M059J (cell line): ENCODE data around the gene TNS3. TPM values are rescaled to one million over a fixed set of nuclear protein-coding genes. Genes with fewer than 3 reads are reported as not detected.

Source experiments
- DNase-seq: peaks from one replicate; pipeline ENCODE4 v3.0.0-alpha.2; 2012; ENCODE audit warnings: low read depth
- total RNA-seq: library from RNA; depleted of rRNA; stranded (reverse); fragments of >200 nt; shearing (Covaris generic); gene quantifications from 2 replicates; pipeline ENCODE4 v1.2.3, GENCODE V29; 2014

TNS3 gene
- total RNA-seq, 1 experiment from 2014 or later, result 115 TPM

DNA sequence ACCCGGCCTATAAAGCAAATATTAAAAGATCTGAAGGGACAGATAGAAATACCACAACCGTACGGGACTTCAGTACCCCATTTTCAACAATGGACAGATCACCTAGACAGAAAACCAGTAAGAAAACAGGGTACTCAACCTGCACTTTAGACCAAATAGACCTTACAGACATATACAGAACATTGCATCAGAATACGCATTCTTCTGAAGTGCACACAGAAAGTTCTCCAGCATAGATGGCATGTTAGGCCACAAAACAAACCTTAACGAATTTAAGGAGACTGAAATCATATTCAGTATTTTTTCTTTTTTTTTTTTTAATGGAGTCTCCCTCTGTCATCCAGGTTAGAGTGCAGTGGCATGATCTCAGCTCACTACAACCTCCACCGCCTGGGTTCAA is 151.5 kb downstream of the TNS3 start:
- no peak for DNase-seq

DNA sequence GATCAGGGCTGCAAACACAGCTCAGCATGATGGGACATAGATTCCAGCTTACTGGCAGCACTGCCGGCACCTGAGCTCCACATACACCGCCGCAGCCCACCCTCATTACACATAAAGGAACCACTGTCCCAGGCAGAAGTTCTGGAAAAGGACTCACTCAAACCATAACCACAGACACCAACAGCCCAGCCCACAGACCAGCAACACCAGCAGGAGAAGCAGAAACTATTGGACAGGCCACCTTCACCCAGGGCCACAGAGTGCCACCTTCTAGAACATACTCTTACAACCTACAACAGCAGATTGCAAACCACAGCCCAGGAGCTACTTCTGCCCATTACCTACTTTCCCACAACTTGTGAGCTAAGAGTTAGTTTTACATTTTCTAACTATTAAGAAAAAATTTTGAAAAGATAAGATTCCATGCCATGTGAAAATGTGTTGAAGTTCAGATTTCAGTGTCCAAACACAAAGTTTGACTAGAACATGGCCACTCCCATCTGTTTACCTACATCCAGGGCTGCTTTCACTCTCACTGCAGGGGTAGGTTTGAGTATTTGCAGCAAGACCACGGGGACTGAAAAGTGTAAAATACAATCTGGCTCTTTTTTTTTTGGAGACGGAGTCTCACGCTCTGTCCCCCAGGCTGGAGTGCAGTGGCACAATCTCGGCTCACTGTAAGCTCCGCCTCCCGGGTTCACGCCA is 153.0 kb downstream of the TNS3 start:
- no peak for DNase-seq

- DNase-seq, result no peak
Observed at GRCh38 chr7:47428052-47428767, 153.7 kb downstream of the TNS3 start.

DNA sequence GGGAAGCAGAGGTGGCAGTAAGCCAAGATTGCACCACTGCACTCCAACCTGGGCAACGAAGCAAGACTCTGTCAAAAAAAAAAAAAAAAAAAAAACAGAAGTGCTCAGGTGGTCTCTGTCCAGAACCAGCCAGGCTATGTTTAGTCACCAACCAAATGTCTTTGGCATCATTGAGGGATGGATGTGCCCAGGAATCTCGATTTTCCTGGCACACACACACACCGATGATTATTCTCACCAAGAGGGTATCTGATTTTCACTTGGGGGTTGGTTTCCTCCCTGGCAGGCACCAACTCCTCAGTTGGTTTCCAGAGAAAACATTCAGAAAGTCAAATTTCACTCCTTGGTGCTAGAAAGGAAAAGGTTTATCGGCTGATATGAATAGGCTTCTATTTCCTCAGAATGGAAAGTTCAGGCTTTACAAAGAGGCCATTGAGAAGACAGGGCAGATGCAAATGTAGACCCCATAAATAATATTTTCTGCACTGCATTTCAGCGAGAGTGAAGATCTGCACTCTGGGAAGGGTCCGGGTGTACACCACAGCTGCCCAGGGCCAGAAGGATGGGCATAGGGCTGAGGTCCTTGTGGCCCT is 154.8 kb downstream of the TNS3 start:
- no peak for DNase-seq

DNA sequence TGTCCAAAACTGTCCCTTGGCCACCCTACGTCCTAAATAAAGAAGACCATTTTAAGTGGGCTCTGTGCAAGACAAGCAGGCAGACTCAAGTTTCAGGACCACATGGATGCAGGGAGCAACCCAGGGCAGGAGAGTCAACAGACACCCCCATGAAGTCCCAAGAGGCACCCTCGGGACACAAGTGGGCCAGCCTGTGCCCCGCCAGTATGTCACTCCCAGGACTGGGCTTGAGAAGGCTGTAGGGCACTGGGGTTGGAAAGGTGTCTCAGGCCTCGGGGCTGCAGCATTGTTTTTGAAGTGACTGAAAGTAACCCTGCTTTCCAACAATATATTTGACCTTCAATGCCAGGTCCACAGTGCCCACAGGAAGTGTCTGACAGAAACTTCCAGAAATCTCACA is 157.4 kb downstream of the TNS3 start:
- DNase-seq, result no peak

GRCh38 chr7:47423196-47423595 is 158.7 kb downstream of the TNS3 start:
- DNase-seq, result no peak

GRCh38 chr7:47422611-47423010 is 159.3 kb downstream of the TNS3 start:
- peak; percentile 31 for DNase-seq

DNA sequence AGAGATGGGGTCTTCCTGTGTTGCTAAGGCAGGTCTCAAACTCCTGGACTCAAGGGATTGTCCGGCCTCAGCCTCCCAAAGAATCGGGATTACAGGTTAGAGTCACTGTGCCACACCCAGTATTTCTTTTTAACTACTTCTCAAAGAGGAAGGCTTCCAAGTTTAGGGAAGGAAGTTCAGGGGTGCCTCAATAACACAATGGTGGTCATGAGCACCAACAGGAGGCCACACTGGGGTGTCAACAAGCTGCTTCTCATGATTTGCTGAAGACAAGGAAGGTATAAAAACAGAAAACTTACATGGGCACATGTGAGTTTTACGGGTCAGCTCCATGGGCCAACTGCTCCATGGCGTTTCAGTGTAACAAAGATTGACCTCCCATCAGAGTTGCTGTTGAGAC is 160.5 kb downstream of the TNS3 start:
- no peak for DNase-seq

- DNase-seq, result no peak
Observed at GRCh38 chr7:47420122-47420780, 161.7 kb downstream of the TNS3 start.

- DNase-seq, result no peak
Observed at GRCh38 chr7:47419471-47419870, 162.4 kb downstream of the TNS3 start.

DNA sequence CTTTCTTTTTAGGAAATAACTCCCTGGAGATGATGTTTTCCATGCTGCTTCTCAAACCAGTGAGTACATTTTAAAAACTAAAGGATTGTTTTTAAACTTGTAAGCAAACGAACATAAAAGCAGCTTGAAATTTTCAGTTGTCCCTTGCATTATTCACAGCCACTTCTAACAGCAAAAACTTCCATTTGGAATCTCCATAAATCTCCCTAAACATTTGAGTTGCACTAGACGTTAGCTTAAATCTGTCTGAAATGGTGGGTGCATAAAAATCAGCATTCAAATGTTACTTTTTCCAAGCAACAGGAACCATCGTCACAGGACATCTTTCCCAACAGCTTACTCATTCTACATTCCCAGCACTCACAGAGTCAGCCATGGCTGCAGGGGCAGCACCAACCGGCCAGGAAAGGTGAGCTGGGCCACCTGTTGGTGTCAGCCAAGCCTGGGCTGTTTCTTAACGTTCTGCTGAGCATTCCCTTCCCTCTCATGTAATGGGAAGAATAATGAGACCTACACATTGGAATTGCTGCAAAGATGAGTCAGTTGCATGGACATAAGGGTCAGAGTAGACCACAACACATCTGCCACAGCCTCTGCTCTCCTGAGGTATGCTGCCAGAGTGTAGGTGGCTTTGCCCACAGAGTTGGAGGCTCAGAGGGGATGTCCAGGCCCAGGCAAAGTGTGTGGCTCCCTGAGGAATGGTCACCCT is 163.2 kb downstream of the TNS3 start:
- peak; percentile 66 for DNase-seq

DNA sequence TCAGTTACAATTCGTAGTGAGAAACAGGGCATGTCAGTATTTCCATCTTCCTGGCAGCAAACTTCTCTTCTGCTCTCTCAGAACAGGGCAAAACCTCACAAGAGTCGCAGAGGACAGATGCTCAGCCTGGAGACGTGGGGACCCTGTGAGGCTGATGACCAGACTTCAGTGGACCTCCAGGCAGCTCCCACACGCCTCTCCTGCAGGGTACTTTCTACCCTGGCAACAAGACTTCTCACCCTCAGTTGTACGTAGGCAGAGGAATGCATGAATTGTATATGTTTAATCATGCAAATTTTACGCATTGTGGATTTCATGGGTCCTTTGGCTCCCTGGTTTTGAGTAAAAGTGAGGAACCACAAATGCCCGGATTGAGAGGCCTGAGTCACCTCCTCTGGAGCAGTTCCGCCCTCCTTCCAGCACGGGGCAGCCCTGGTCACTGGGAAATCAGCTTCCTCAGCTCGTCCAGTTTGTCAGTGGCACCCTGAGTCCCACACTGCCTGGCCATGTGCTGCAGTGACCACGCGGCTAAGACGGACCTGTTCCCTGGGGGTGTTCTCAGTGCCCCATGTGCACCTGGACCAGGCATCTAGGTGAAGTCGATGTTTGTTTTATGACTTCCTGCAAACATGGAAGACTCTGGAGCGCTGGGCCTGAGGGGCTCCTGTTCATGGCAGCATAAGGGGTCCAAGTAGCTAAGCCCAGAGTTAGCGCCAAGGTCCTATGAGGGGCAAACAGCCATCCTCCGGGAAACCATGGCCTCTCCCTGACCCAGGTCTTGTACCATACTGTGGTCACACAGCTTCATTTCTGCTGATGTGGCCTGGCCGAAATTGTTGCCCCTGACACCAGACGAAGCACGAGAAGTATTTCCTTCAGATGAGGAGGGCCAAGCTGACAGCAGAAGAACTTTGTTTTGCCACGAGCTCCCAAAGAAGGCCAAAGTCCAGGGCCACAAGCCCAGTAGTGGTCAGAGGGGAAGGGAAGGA is 165.1 kb downstream of the TNS3 start:
- no peak for DNase-seq

DNA sequence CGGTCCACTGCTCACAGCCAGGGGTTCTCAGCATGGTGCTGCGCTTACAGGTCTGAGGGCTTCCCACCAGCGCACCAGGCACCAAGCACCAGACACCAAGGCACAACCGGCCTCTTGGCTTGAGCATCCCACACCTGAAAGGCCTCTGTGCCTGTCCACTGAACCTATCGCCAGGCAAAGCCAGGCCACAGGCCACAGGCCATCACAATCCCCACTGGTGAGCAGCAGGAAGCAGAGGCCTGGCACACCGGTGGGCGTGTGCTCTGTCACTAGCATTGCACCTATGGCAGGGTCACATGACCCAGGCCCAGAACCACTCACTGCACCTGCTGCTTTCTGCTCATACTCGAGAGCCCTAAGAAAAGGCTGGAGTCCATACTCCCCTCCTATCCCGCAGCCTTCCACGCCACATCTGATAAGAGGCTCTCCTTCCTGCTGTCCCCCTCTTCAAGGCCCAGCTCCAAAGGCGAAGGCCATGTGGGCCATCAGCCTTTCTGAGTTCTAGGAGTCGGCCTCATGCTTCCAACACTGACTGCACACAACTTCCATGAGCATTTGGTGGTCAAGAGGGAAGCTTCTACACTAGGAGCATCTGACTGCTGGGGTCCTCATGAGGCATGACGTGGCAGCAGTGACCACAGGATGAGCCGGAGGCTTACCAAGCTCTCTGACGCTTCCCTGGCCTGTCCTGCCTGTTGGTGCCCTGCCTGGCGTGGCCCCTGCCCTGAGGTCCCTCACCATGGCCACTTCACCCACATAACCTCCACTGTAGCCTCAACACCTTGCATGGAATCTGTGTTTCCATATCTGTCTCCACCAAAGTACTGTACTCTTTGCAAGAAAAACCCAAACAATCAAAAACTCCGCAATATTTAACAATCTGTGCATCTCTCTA is 166.3 kb downstream of the TNS3 start:
- no peak for DNase-seq

GRCh38 chr7:47414342-47415317 is 167.3 kb downstream of the TNS3 start:
- DNase-seq, result no peak

GRCh38 chr7:47413526-47414341 is 168.2 kb downstream of the TNS3 start:
- no peak for DNase-seq

DNA sequence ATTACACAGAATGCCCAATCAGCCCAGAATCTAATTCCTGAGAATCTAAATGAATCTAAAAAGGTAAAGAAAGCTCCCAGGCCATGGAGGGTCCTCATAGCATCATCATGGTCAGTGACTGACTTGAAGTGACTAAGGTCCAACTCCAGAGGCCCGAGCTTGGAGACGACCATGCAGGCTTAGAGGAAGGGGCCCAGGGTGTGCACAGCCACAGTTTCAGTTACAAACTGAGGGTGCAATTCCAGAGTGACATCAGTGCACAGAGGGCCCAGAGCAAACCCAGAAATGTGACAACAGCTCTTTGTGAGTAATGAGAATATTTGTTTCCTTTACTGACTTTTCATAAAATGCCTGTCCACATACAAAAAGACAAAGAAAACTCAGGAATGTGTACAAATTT is 170.0 kb downstream of the TNS3 start:
- DNase-seq, result no peak

DNA sequence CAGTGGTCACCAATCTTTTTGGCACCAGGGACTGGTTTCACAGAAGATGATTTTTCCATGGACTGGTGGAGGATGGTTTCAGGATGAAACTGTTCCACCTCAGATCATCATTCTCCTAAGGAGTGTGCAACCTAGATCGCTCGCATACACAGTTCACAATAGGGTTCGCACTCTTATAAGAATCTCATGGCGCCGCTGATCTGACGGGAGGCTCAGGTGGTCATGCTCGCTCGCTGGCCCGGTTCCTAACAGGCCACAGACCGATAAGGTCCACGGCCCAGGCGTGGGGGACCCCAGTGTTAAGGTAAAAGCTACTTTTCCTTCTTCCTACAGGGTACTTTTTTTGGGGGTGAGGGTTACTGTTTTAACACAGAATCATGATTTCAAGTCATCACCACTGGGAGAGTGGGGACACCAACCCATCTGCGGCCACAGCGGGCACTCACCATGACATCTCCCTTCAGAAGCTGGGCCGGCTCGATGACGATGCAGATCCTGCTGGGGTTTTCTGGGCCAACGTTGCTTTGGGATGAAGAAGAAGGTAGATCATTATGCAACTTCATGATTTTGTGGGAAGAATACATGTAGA is 170.5 kb downstream of the TNS3 start:
- no peak for DNase-seq
